ENCODE results near the gene ACADL. TPM values are rescaled to one million over a fixed set of nuclear protein-coding genes. Genes with fewer than 3 reads are reported as not detected.

Gene ACADL
- total RNA-seq (not detected in 2 replicates), polyA plus RNA-seq (not detected in 2 replicates), polyA minus RNA-seq (not detected in 2 replicates), Bru-seq, nascent RNA (percentile 3 among the genes with signal in this experiment), BruChase-seq, experiment 1, labeled RNA remaining after a 6-hour chase (not detected), BruChase-seq, experiment 2, labeled RNA remaining after a 2-hour chase (not detected)
- not detected in 2 replicates for polyA plus RNA-seq (2011; cell fraction: cytosol; rRNA removed)
- polyA plus RNA-seq (2011; cell fraction: nucleus; rRNA removed), result not detected in 2 replicates
- not detected in 2 replicates for polyA plus RNA-seq (2012)
- not detected for polyA minus RNA-seq (2011; cell fraction: cytosol; rRNA and poly(A)+ RNA removed)
- polyA minus RNA-seq (2011; cell fraction: nucleus; rRNA and poly(A)+ RNA removed), result not detected in 2 replicates
- long read RNA-seq, result 0 reads

- dilution Hi-C loops (cut with MboI; ENCODE audit: extremely low pct_ligation_motif_present, low sequenced_read_pairs) (no loop called here), intact Hi-C loops (cut with micrococcal nuclease) (no loop called here)
- H3K9me1 ChIP-seq (replicated peaks; ENCODE audit: control insufficient read depth, extremely low read depth, insufficient read depth, low read length), result no peaks in the 10 kb centered on the region
- H3K9ac ChIP-seq (replicated peaks; ENCODE audit: extremely low read depth, insufficient read depth, low read length), result no peak within 1 kb of the TSS
- peak within 1 kb of the TSS in 2 of 3 experiments; percentile 46 to 54 for H3K4me3 ChIP-seq (replicated peaks in 1 of 3; ENCODE audit: insufficient read depth in 1 of 3, low read depth in 1 of 3, low read length in 3 of 3)
- no TSS peak for BruUV-seq (replicated peaks)
- peak; percentile 15 for DNase-seq (ENCODE audit: low read depth, low spot score)
- peaks cover 5% of the 10 kb centered on the region for H3K4me1 ChIP-seq (ENCODE audit: control insufficient read depth, extremely low read depth, insufficient read depth, low read length)
- ChIA-PET CTCF (interaction anchor here (0.9 to 1.8 kb wide), 4 partner anchors 9 to 264 kb away, joined by 3 to 5 read pairs (median 4); no protein-coding TSS in a partner anchor), POLR2A (no interaction called here)
- no peaks in the 10 kb centered on the region for H4K20me1 ChIP-seq (replicated peaks; ENCODE audit: control insufficient read depth, extremely low read depth, insufficient read depth, low read length)
- H3K27me3 ChIP-seq (ENCODE audit: control insufficient read depth in 2 of 2, insufficient read depth in 2 of 2, low read length in 2 of 2), result peaks cover 18 to 46% of the 10 kb centered on the region in 2 experiments
- H3K27ac ChIP-seq (ENCODE audit: insufficient read depth, low read depth, low read length), result no peak within 1 kb of the TSS
- peak within 1 kb of the TSS; percentile 87 for H2AFZ ChIP-seq (ENCODE audit: low read depth, low read length)
- no peaks in the 10 kb centered on the region for H3K79me2 ChIP-seq (ENCODE audit: control insufficient read depth, insufficient read depth, low read length)
- H3K4me2 ChIP-seq (ENCODE audit: insufficient read depth, low read length), result peak within 1 kb of the TSS; percentile 87
- H3K36me3 ChIP-seq (ENCODE audit: control insufficient read depth in 2 of 2, extremely low read depth in 1 of 2, insufficient read depth in 2 of 2, low read length in 2 of 2), result no peaks in the 10 kb centered on the region
- TF ChIP-seq EZH2 (IDR thresholded peaks at IDR 0.05; ENCODE audit: borderline replicate concordance, low read depth, low read length, severe bottlenecking) (peak; percentile 68), MYC (IDR thresholded peaks at IDR 0.05; ENCODE audit: low read depth, low read length) (no peak)
- no peak for FAIRE-seq
- H3K9me3 ChIP-seq (replicated peaks; ENCODE audit: control insufficient read depth, insufficient read depth, low read length), result no peaks in the 10 kb centered on the region
These were observed at the start of gene ACADL for GRCh38 chr2:210224941-210225672. ACADL (minus strand) TSS chr2:210225447; CDS start chr2:210225263, 184 bp downstream.

- no peak overlapping the region for H2AFZ ChIP-seq (ENCODE audit: low read depth, low read length)
- intact Hi-C loops (cut with micrococcal nuclease) (no loop called here), dilution Hi-C loops (cut with MboI; ENCODE audit: extremely low pct_ligation_motif_present, low sequenced_read_pairs) (no loop called here)
- ChIA-PET CTCF (no interaction called here), POLR2A (no interaction called here)
- no peak for TF ChIP-seq FOS (IDR thresholded peaks at IDR 0.05; ENCODE audit: borderline replicate concordance, insufficient read depth, low read length)
- no peak for TF ChIP-seq POLR2A (IDR thresholded peaks at IDR 0.05; ENCODE audit: low read depth, low read length)
- no peak for TF ChIP-seq GATA2 (IDR thresholded peaks at IDR 0.05; ENCODE audit: insufficient read depth, insufficient read length, low read depth, low read length)
- H3K9me3 ChIP-seq (replicated peaks; ENCODE audit: control insufficient read depth, insufficient read depth, low read length), result no peaks in the 10 kb centered on the region
- no peak overlapping the region for H3K4me2 ChIP-seq (ENCODE audit: insufficient read depth, low read length)
- BruUV-seq (replicated peaks), result no TSS peak
- H3K9ac ChIP-seq (replicated peaks; ENCODE audit: extremely low read depth, insufficient read depth, low read length), result no peak overlapping the region
- FAIRE-seq (no peak), DNase-seq (ENCODE audit: low read depth, low spot score) (no peak)
- no peaks in the 10 kb centered on the region for H3K27me3 ChIP-seq (ENCODE audit: control insufficient read depth in 2 of 2, insufficient read depth in 2 of 2, low read length in 2 of 2)
- no peak overlapping the region for H3K4me3 ChIP-seq (replicated peaks in 1 of 3; ENCODE audit: insufficient read depth in 1 of 3, low read depth in 1 of 3, low read length in 3 of 3)
- no peaks in the 10 kb centered on the region for H3K79me2 ChIP-seq (ENCODE audit: control insufficient read depth, insufficient read depth, low read length)
- H3K4me1 ChIP-seq (ENCODE audit: control insufficient read depth, extremely low read depth, insufficient read depth, low read length), result no peaks in the 10 kb centered on the region
- no peak overlapping the region for H3K27ac ChIP-seq (ENCODE audit: insufficient read depth, low read depth, low read length)
- no peaks in the 10 kb centered on the region for H3K9me1 ChIP-seq (replicated peaks; ENCODE audit: control insufficient read depth, extremely low read depth, insufficient read depth, low read length)
- no peaks in the 10 kb centered on the region for H4K20me1 ChIP-seq (replicated peaks; ENCODE audit: control insufficient read depth, extremely low read depth, insufficient read depth, low read length)
- H3K36me3 ChIP-seq (ENCODE audit: control insufficient read depth in 2 of 2, extremely low read depth in 1 of 2, insufficient read depth in 2 of 2, low read length in 2 of 2), result no peaks in the 10 kb centered on the region
These were observed 46.1 kb upstream of the ACADL start for GRCh38 chr2:210271300-210271699.

Measured in endothelial cell of umbilical vein (primary cell).